Activated naive CD4-positive, alpha-beta T cell treated with anti-CD3 and anti-CD28 coated beads, Interleukin-2, amount 10 ng/mL, durations not matched to agents 7 days and 5 days (primary cell): ENCODE data around the gene LCE2C.
"Not testable (repeated sequence)": the region's sequence is repeated elsewhere in the genome, so short reads cannot be mapped to it uniquely, and the experiment has no call there.

ENCODE experiments used
- CTCF ChIA-PET: fragments of 350-600 bp; sonication (Branson Sonifier 250); formaldehyde crosslinking; loops from one replicate; lab custom pipeline; 2021; ENCODE audit warnings: antibody characterized with exemption; lab: Charles Lee
- DNase-seq: peaks from one replicate; pipeline ENCODE4 v3.0.0-alpha.2; 2020
- H3K27ac Mint-ChIP-seq: one replicate; pipeline ENCODE4 v1.8.0; 2021; ENCODE audit warnings: mild to moderate bottlenecking, moderate library complexity, mixed read lengths
- H3K27me3 Mint-ChIP-seq: one replicate; pipeline ENCODE4 v1.8.0; 2021; ENCODE audit warnings: mild to moderate bottlenecking, mixed read lengths
- H3K36me3 Mint-ChIP-seq: one replicate; pipeline ENCODE4 v1.8.0; 2021; ENCODE audit warnings: mixed read lengths
- H3K4me1 Mint-ChIP-seq: one replicate; pipeline ENCODE4 v1.8.0; 2021; ENCODE audit warnings: mixed read lengths
- H3K4me3 Mint-ChIP-seq: one replicate; pipeline ENCODE4 v1.8.0; 2021; ENCODE audit warnings: mild to moderate bottlenecking, moderate library complexity, mixed read lengths
- H3K9me3 Mint-ChIP-seq: one replicate; pipeline ENCODE4 v1.8.0; 2021; ENCODE audit warnings: mixed read lengths

Gene LCE2C

GRCh38 chr1:152679459-152679858, 4.4 kb downstream of the LCE2C start:
- Mint-ChIP-seq H3K27ac (no peak overlapping the region), H3K36me3 (no peaks in the 10 kb centered on the region), H3K4me1 (no peaks in the 10 kb centered on the region), H3K27me3 (peaks cover 10% of the 10 kb centered on the region), H3K4me3 (no peak overlapping the region), H3K9me3 (no peaks in the 10 kb centered on the region)
- no peak for DNase-seq
- CTCF ChIA-PET: no interaction called here

DNA sequence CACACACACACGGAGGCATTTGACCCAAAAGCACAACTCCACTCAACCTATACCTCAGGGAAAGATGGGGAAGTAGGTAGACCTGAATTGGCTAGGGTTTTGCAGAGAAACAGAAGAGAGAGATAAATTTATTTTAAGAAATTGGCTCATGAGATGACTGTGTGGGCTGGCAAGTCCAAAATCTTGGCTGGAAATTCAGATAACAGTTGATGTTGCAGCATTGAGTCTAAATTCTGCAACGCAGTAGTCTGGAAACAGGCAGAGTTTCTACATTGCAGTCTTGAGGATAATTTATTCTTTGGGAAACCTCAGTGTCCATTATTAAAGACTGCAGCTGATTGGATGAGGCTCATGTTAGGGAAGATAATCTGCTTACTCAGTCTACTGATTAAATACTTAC, 6.5 kb downstream of the LCE2C start:
- CTCF ChIA-PET: no interaction called here
- Mint-ChIP-seq H3K4me3 (no peak overlapping the region), H3K9me3 (no peaks in the 10 kb centered on the region), H3K27ac (no peak overlapping the region), H3K36me3 (no peaks in the 10 kb centered on the region), H3K4me1 (no peaks in the 10 kb centered on the region), H3K27me3 (peaks cover 10% of the 10 kb centered on the region)
- DNase-seq: no peak

GRCh38 chr1:152683846-152684245, 8.8 kb downstream of the LCE2C start:
- Mint-ChIP-seq H3K27ac (no peak overlapping the region), H3K36me3 (no peaks in the 10 kb centered on the region), H3K9me3 (no peaks in the 10 kb centered on the region), H3K27me3 (peaks cover 8% of the 10 kb centered on the region), H3K4me3 (no peak overlapping the region), H3K4me1 (no peaks in the 10 kb centered on the region)
- CTCF ChIA-PET: no interaction called here
- no peak for DNase-seq

DNA sequence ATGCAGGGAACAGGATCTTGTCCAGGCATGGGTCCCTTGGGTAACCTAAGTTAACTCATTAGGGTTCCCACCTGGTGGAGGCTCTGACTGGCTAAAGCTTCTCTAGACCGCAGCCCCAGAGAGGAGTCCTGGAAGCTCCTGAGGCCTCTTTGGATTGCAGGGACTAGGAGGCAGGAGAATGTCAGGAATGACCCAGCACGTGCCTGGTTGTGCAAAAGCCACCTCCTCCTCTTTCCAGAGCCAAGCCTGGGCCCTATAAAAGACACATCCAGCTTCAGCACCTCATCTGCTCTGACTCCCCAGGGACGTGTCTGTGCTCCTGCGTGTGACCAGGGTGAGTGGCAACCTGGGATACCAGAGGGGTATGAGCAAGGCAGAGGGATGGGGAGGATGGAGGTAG, 10.7 kb downstream of the LCE2C start, which contains the start of gene LCE2B:
Gene LCE2B (plus strand): TSS at position 301 of the 400 bp plus-strand sequence. CDS start 721 bp downstream, outside the sequence.
- DNase-seq, H3K27ac Mint-ChIP-seq, H3K4me3 Mint-ChIP-seq, CTCF ChIA-PET, H3K9me3 Mint-ChIP-seq, H3K27me3 Mint-ChIP-seq, H3K36me3 Mint-ChIP-seq, H3K4me1 Mint-ChIP-seq: not testable (repeated sequence)

GRCh38 chr1:152697701-152698600, 22.9 kb downstream of the LCE2C start, which contains the start of gene LCE2A:
LCE2A (plus strand) TSS chr1:152698345; CDS start chr1:152698902, 557 bp downstream.
- no peak for DNase-seq
- CTCF ChIA-PET: interaction anchor here (1.5 kb wide), 1 partner anchor 173 kb away, joined by 3 read pairs; no protein-coding TSS in a partner anchor

DNA sequence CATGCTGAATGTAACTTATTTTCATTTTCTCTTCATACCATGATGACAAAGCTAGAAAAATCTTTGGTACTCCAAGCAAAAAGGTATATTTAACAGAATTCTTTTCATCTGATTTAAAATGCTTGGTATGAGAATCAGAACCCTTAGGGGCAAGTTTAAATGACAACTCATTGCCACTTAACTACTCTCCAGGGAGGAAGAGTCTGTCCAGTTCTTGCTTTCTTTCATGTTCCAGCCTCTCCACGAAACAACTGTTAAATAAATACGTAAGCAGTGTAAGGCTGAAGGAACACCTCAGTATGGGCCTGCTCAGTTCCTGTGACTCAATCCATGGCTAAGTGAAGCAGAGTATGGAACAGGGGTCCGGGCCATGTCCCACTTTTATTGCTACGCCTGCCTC, 24.7 kb downstream of the LCE2C start:
- no peaks in the 10 kb centered on the region for H3K4me1 Mint-ChIP-seq
- H3K9me3 Mint-ChIP-seq: peaks cover 2% of the 10 kb centered on the region
- no peaks in the 10 kb centered on the region for H3K27me3 Mint-ChIP-seq
- CTCF ChIA-PET: no interaction called here
- H3K36me3 Mint-ChIP-seq: no peaks in the 10 kb centered on the region
- no peak for DNase-seq
- no peak overlapping the region for H3K27ac Mint-ChIP-seq
- H3K4me3 Mint-ChIP-seq: no peak overlapping the region

More at GRCh38 chr1:152697701-152698600, 22.9 kb downstream of the LCE2C start, which contains the start of gene LCE2A:
- H3K36me3 Mint-ChIP-seq: no peaks in the 10 kb centered on the region
- no peaks in the 10 kb centered on the region for H3K4me1 Mint-ChIP-seq
- no peaks in the 10 kb centered on the region for H3K9me3 Mint-ChIP-seq
- H3K27me3 Mint-ChIP-seq: no peaks in the 10 kb centered on the region
- H3K4me3 Mint-ChIP-seq: no peak within 1 kb of the TSS
- no peak within 1 kb of the TSS for H3K27ac Mint-ChIP-seq

DNA sequence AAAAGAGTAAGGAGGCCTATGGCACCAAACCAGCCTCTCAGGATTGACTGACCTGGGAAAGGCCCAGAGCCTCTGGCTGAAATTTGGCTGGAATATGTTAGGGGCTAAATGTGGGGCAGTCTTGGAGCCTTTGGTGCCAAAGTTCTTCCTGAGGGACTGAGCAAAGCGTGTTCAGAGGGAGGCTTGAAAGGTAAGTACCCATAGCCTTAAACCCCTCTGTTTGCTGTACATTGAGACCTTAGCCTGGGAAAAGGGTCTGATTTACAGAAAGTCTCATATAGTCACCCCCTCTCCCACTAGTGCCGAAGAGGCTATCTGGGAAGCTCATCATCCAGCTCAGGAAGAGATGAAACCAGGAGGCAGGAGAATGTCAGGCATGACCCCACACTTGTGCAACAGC, 32.8 kb downstream of the LCE2C start, which contains the start of gene LCE4A:
Gene LCE4A (plus strand): TSS at position 301 of the 400 bp plus-strand sequence. CDS start 916 bp downstream, outside the sequence.
- no peak within 1 kb of the TSS for H3K4me3 Mint-ChIP-seq
- peaks cover 2% of the 10 kb centered on the region for H3K9me3 Mint-ChIP-seq
- H3K27me3 Mint-ChIP-seq: peaks cover 10% of the 10 kb centered on the region
- CTCF ChIA-PET: no interaction called here
- H3K36me3 Mint-ChIP-seq: no peaks in the 10 kb centered on the region
- H3K4me1 Mint-ChIP-seq: no peaks in the 10 kb centered on the region
- no peak within 1 kb of the TSS for H3K27ac Mint-ChIP-seq
- no peak for DNase-seq

DNA sequence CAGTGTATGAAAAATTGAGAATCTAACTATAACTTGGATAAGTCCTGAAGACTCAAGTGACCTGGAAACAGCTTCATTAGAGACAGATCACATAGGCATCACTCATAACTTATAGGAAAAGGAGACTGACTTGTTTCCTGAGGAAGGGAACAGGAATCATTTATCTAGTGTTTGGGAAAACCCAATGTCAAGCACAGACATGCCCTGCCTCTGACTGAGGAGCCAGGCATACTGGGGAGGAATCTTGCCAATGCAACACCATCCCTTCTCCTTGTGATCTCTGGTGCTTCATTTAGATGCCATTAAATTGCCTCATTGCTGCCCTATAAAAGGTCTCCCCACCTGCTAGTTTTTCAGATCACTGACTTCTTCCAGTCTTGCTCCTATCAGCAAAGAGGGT, 43.2 kb downstream of the LCE2C start:
- Mint-ChIP-seq H3K27ac (no peak overlapping the region), H3K4me1 (no peaks in the 10 kb centered on the region), H3K9me3 (no peaks in the 10 kb centered on the region), H3K27me3 (peaks cover 7% of the 10 kb centered on the region), H3K4me3 (no peak overlapping the region), H3K36me3 (no peaks in the 10 kb centered on the region)
- CTCF ChIA-PET: no interaction called here
- no peak for DNase-seq

DNA sequence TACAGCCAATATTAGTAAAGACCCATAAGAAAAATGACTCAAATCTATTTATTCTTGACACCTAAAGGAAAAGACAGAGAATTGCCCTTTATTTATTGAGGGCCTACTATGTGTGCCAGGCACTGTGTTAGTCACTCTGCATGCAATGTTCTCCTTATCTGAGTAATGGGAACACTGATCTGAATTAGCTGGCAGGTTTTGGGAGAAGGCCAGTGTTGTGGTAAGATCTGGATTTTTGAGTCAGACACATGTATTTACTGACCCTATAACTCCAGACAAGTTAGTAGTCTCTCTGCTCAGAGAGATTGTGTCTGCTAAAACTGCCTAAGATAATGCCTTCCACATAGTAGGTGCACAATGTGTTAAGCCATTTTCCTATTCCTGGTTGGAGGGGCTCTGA, 50.2 kb downstream of the LCE2C start:
- Mint-ChIP-seq H3K36me3 (no peaks in the 10 kb centered on the region), H3K4me1 (no peaks in the 10 kb centered on the region), H3K27me3 (peaks cover 7% of the 10 kb centered on the region), H3K4me3 (no peak overlapping the region), H3K9me3 (no peaks in the 10 kb centered on the region), H3K27ac (no peak overlapping the region)
- CTCF ChIA-PET: no interaction called here
- DNase-seq: no peak
